Right cardiac atrium (tissue), 5 donors: Measurements from ENCODE around the gene PSMB7. TPM values are rescaled to one million over a fixed set of nuclear protein-coding genes. Genes with fewer than 3 reads are reported as not detected.

ENCODE experiments used
- ATAC-seq, 2 donors: fragments of 200-7000 bp; cut with Tn5 transposase; one replicate each; pipeline versions ENCODE4 v1.8.0 to v1.9.1; 2020; ENCODE audit warnings: moderate library complexity in 2 of 2, mild to moderate bottlenecking in 1 of 2
- DNase-seq, 3 donors: peaks; one replicate each; pipeline ENCODE4 v3.0.0-alpha.2; 2020
- H3K27ac ChIP-seq: one replicate; pipeline ENCODE4 v1.5.1; 2013; ENCODE audit warnings: mild to moderate bottlenecking, low read length, control low read depth, moderate library complexity
- H3K27me3 ChIP-seq: one replicate; pipeline ENCODE4 v1.6.1; 2013; ENCODE audit not compliant: control insufficient read depth, insufficient read depth
- H3K4me1 ChIP-seq: one replicate; pipeline ENCODE4 v1.6.1; 2013; ENCODE audit warnings: low read length; ENCODE audit not compliant: control insufficient read depth, insufficient read depth
- H3K4me3 ChIP-seq: one replicate; pipeline ENCODE4 v1.5.1; 2013; ENCODE audit warnings: low read length, control low read depth
- H3K9me3 ChIP-seq: one replicate; pipeline ENCODE4 v1.6.1; 2013; ENCODE audit warnings: low read length; ENCODE audit not compliant: control insufficient read depth
- WGBS: extraction: QIAGEN DNeasy Blood & Tissue Kit; methylation state at CpG from one replicate; pipeline ENCODE4 v1.1.7; 2013; 5-methylcytosine and 5-hydroxymethylcytosine counted together
- intact Hi-C, 4 donors: fragments of 100-400 bp; cut with DNase I; formaldehyde crosslinking; loops; one replicate each; pipeline versions ENCODE4 v1.11.0 to v1.14.0; 2022 to 2023
- polyA plus RNA-seq: library from polyadenylated mRNA; stranded (reverse); fragments of 200-250 nt; gene quantifications from one replicate; pipeline ENCODE4 v1.2.3, GENCODE V29; 2013
- total RNA-seq, 4 donors: library from RNA; stranded (reverse); fragmentation: NEBNext Ultra II Directional; extraction: Animal tissue kit (Norgen Biotek cat#: 25700); gene quantifications; one replicate each; pipeline ENCODE4 v1.2.1, GENCODE V29; 2021
- donor health status: healthy with polysubstance abuse.
- donor health status: DM: no; HTN: yes; CAD: no.
- donor health status: DM: no; HTN: no; CAD: no.
- donor health status: DM: no; HTN: yes; CAD: no; lungs with severe emphysema.
- donor health status: DM: yes; HTN: yes; CAD: no.

PSMB7 gene
- total and polyA plus RNA-seq, 5 donors, result 130 to 203 (median 138) TPM

DNA sequence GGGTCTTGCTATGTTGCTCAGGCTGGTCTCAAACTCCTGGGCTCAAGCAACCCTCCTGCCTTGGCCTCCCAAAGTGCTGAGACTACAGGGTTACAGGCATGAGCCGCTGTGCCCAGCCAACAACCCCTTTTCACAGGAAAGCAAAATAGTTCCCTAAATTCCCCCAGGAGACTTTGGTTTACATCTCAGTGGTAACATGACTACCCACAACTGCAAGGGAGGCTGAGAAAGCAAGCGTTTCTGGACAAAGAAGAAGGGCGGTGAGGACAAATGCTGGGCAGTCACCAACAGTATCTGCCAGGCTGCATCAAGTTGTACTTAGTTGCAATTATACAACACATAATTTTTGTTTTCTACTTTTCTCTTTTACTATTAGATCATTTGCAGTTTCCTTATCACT lies 27.6 kb upstream of the PSMB7 start:
- 86% methylated on average over 3 of the region's 3 CpGs for WGBS
- no peaks in the 10 kb centered on the region for H3K27me3 ChIP-seq
- intact Hi-C loops, result no loop called here

DNA sequence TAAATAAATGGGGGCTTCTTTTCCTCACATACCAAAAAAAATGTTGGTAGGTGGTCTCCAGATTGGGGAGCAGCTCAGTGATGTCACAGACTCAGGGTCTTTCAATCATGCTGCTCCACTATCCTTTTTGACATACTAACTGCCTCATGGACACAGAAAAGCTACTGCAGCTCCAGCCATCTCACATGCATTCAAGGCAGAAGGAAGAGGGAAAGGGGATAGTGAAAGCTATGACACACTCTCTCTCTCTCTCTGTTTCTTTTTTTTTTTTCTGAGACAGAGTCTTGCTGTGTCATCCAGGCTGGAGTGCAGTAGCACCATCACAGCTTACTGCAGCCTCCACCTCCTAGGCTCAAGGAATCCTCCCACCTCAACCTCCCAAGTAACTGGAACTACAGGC lies 27.1 kb upstream of the PSMB7 start:
- intact Hi-C loops, result no loop called here
- DNase-seq (no peak), ATAC-seq (no peak)
- H3K4me3 ChIP-seq, result no peak overlapping the region
- no peaks in the 10 kb centered on the region for H3K9me3 ChIP-seq
- H3K27me3 ChIP-seq, result no peaks in the 10 kb centered on the region
- H3K4me1 ChIP-seq, result no peaks in the 10 kb centered on the region
- no peak overlapping the region for H3K27ac ChIP-seq

More for the DNA sequence above, 27.6 kb upstream of the PSMB7 start:
- no peak overlapping the region for H3K4me3 ChIP-seq
- no peaks in the 10 kb centered on the region for H3K4me1 ChIP-seq
- no peak for DNase-seq
- no peaks in the 10 kb centered on the region for H3K9me3 ChIP-seq
- no peak overlapping the region for H3K27ac ChIP-seq
- ATAC-seq, result no peak

DNA sequence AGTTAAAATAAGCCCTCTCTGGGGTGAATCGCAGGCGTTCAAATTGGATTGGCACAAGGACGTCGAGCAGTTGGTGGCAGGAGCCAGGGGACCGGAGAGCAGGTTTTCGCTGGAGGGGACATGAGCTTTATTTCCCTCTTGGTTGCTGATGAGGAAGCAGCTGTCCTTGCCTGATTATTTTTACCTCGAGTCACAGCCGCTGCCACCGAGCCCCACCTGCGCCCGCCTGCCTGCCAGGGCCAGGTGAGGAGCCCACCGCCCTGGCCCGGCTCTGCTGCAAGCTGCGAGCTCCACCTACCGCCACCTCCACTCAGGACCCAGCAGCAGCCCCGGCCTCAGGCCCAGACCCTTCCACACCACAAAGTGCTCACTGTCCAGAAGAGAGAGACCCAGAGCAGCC lies 26.0 kb upstream of the PSMB7 start:
- Histone ChIP-seq H3K4me1 (no peaks in the 10 kb centered on the region), H3K27me3 (no peaks in the 10 kb centered on the region), H3K9me3 (no peaks in the 10 kb centered on the region), H3K27ac (no peak overlapping the region), H3K4me3 (no peak overlapping the region)
- no peak for ATAC-seq
- intact Hi-C loops, result no loop called here
- 70% methylated on average over 16 of the region's 16 CpGs for WGBS
- no peak for DNase-seq

DNA sequence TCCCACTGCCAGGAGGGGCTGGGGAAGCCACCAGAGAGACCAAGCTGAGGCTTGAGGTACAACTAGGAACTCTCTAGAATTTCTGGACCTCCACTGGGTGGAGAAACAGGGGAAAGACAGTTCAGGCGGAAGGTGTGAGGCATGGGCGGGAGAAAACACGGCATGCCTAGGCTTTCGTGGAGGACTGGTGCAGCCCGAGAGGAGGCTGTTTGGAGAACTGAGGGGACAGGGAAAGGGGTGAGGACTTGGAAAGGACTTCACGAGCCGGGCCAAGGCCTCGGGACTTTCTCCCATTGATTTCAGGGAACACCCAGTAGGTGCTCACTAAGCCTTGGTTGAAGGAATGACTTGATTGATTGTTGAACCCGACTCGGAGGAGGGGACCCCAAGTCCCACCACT lies 25.5 kb upstream of the PSMB7 start:
- H3K27me3 ChIP-seq, result no peaks in the 10 kb centered on the region
- DNase-seq, result no peak
- no peak for ATAC-seq
- H3K27ac ChIP-seq, result no peak overlapping the region
- no peaks in the 10 kb centered on the region for H3K9me3 ChIP-seq
- WGBS, result 75% methylated on average over 10 of the region's 10 CpGs
- no peaks in the 10 kb centered on the region for H3K4me1 ChIP-seq
- intact Hi-C loops, result no loop called here
- no peak overlapping the region for H3K4me3 ChIP-seq

DNA sequence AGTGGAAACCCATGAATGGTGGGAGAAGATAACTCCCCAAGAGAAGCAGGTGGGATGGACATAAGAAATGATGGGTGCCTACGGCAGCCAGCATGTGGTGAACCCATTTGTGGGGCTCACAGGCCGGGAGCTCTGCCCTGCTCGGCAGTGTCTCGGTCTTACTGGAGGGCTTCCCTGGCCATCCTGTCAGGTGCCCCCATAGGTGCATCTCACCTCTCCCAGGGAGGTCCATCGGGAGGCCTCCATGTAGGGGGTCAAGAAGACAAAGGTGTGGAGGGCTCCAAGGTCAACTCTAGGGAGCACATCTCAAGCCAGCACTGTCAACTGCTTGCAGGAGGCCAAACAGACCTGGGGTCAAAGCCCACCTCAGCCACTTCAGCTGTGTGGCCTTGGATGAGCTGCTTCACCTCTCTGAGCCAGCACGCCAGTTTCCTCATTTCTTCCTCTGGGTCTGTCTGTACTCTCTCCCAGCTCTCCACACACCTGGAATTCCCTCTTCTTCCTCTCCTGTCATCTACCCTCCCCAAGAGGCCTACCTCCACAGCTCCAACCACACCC lies 24.5 kb upstream of the PSMB7 start:
- Histone ChIP-seq H3K27me3 (no peaks in the 10 kb centered on the region), H3K27ac (no peak overlapping the region), H3K9me3 (no peaks in the 10 kb centered on the region), H3K4me3 (no peak overlapping the region), H3K4me1 (no peaks in the 10 kb centered on the region)
- intact Hi-C loops, result no loop called here
- WGBS, result 95% methylated on average over 6 of the region's 6 CpGs
- no peak for ATAC-seq
- DNase-seq, result no peak

DNA sequence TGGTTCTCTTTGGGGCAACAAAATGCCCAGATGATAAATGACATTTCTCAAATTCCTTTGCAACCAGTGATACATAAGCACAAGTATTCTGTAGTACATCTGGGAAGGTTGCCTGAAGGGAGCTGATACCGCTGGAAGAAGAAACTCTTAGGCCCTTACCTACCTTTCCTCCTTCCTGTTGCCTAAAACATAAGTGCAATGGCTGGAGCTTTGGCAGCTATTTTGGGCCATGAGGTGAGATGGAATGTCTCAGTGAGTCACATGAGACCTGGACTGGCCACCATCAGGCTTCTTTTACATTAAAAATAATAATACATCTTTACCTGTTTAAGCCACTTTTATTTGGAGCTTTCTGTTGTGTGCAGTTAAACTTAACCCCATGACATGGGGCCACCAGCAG lies 23.8 kb upstream of the PSMB7 start:
- 82% methylated on average over 1 of the region's 1 CpG for WGBS
- intact Hi-C loops, result no loop called here

DNA sequence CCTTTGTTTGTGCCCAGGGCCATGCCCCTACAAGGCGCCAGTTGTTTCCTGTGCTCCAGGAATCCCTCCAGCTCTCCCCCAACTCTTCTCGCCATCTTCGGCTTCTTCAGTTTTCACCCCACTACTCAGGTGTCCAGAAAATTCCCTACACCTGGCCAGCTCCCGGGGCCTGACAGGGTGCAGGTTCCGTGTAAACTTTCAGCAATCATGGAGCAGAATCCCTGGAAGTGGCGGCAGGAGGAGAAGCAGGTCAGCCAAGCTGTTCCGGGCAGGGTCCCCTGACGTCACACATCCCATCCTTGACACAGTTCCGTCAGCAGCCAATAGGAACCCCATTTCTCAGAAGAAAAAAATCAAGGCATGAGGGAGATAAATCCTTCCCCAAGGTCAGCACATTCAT lies 22.8 kb upstream of the PSMB7 start:
- Histone ChIP-seq H3K9me3 (no peaks in the 10 kb centered on the region), H3K4me3 (no peak overlapping the region), H3K27ac (no peak overlapping the region), H3K4me1 (no peaks in the 10 kb centered on the region), H3K27me3 (no peaks in the 10 kb centered on the region)
- intact Hi-C loops, result no loop called here
- no peak for DNase-seq
- ATAC-seq, result no peak
- WGBS, result 86% methylated on average over 9 of the region's 9 CpGs

More for the DNA sequence above, 23.8 kb upstream of the PSMB7 start:
- Histone ChIP-seq H3K4me3 (no peak overlapping the region), H3K27me3 (no peaks in the 10 kb centered on the region), H3K27ac (no peak overlapping the region), H3K9me3 (no peaks in the 10 kb centered on the region), H3K4me1 (no peaks in the 10 kb centered on the region)
- no peak for DNase-seq
- no peak for ATAC-seq

DNA sequence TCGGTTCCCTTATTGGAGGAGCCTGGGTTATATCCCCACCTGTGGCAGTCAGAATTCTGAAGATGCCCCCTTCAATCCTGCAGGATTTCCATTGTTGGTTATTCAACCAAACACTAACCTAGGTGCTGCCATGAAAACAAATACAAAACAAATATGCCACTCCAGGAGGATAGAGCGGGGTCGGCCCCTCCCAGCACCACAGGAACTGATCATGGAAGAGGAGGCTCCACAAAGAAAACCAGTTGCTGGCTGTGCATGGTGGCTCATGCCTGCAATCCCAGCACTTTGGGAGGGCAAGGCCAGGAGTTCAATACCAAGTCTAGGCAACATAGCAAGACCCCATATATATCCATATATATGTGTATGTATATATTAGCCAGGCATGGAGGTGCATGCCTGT lies 21.8 kb upstream of the PSMB7 start:
- no peak for DNase-seq
- Histone ChIP-seq H3K27ac (no peak overlapping the region), H3K9me3 (no peaks in the 10 kb centered on the region), H3K27me3 (no peaks in the 10 kb centered on the region), H3K4me1 (no peaks in the 10 kb centered on the region), H3K4me3 (no peak overlapping the region)
- ATAC-seq, result no peak
- intact Hi-C loops, result no loop called here
- WGBS, result 96% methylated on average over 3 of the region's 3 CpGs

DNA sequence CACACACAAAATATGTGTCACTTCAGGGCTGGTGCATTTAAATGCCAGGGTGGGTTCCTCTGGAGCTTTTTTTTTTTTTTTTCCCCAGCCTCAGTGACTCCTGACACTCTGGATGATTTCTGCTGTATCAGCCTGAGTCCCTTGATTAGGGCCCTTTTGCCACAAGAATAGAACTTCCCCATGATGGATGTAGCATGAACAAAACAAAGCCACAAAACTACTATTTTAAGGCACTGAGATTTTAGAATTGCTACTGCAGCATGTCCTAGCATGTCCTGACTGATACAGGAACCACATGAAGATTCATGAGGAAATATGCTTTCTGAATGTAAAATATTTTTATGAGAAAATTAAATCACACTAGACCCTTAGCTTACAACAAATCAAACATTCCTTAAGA lies 21.1 kb upstream of the PSMB7 start:
- intact Hi-C loops, result no loop called here
- Histone ChIP-seq H3K27me3 (no peaks in the 10 kb centered on the region), H3K27ac (no peak overlapping the region), H3K4me3 (no peak overlapping the region), H3K9me3 (no peaks in the 10 kb centered on the region), H3K4me1 (no peaks in the 10 kb centered on the region)
- DNase-seq (no peak), ATAC-seq (no peak)

DNA sequence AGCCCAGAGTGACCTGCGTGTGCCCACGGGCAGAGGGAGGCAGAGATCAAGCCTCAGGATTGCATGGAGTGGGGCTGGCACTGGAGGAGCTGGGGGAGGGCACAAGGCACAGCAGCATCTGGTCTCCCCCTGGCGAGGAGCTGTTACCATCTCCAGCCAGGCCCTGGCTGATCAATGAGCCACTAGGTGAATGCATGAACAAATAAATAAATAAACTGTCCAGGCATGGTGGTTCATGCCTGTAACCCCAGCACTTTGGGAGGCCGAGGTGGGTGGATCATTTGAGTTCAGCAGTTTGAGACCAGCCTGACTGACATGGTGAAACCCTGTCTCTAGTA lies 14.3 kb upstream of the PSMB7 start:
- Histone ChIP-seq H3K27ac (no peak overlapping the region), H3K4me1 (no peaks in the 10 kb centered on the region), H3K27me3 (no peaks in the 10 kb centered on the region), H3K9me3 (no peaks in the 10 kb centered on the region), H3K4me3 (no peak overlapping the region)
- no peak for DNase-seq
- no peak for ATAC-seq
- intact Hi-C loops, result no loop called here
- 83% methylated on average over 4 of the region's 4 CpGs for WGBS

DNA sequence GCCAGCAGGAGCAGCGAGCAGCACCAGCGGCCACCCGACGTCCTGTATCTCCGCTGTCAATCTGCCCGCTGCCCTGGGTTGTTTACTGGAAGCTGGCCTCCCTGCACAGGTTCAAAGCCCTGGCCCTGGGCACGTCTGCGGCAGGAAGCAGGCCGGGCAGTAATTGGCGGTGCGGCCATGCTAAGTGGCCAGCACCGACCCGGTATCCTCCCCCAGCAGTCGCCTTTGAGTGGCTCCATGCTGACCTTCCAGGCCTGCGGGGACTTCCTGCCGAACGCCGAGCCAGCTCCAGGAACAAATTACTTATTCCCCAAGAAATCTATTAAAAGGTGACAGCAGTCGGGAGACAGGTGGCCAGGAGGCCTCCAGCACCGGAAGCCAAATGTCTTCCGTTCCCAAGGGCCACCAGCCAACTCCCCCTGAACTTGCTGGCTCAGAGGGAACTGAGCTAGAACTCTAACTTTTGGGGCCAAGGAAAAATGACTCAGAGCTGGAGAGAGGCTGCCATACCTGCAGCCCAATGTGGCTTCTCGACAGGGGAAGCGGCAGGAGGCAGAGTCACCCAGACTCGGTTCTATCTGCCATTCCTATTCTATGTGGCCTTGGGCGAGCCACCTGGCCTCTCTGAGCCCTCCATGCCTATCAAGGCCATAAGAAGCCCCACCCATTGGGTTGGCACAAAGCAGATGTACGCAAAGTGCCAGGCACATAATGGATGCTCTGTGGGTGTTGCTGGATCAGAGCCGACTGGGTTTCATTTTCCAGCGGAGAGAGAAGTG lies 13.7 kb upstream of the PSMB7 start:
- Histone ChIP-seq H3K9me3 (no peaks in the 10 kb centered on the region), H3K4me1 (no peaks in the 10 kb centered on the region), H3K27me3 (no peaks in the 10 kb centered on the region), H3K27ac (no peak overlapping the region), H3K4me3 (no peak overlapping the region)
- DNase-seq (no peak), ATAC-seq (peak in 1 of 2 donors; percentile 40)
- WGBS, result 71% methylated on average over 28 of the region's 28 CpGs
- intact Hi-C loops, result no loop called here

DNA sequence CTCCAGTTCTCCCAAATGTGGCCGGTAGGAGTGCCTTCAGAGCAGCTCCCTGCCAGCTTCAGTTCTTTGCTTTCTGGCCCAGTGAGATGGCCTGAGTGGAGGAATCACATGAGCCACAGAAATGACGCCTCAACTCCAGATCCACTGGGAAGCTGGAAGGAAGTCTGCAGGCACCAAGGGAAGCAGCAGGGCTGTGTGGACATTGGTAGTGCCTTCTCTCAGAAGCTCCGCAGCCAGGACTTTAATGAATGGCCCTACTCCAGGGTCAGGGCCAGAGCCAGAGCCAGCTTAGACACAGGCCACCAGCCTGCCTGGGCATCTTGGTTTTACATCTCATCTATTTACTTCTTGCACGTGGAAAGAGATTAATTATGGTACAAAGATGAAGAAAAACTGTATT lies 12.0 kb upstream of the PSMB7 start:
- H3K9me3 ChIP-seq, result no peaks in the 10 kb centered on the region
- intact Hi-C loops, result no loop called here
- H3K4me3 ChIP-seq, result no peak overlapping the region
- ATAC-seq (no peak), DNase-seq (no peak)
- H3K27ac ChIP-seq, result no peak overlapping the region
- 70% methylated on average over 4 of the region's 4 CpGs for WGBS
- no peaks in the 10 kb centered on the region for H3K27me3 ChIP-seq
- no peaks in the 10 kb centered on the region for H3K4me1 ChIP-seq
